Bronchial epithelial cell (primary cell): Measurements from ENCODE around the gene CD200. TPM values are rescaled to one million over a fixed set of nuclear protein-coding genes. Genes with fewer than 3 reads are reported as not detected.

Experiments used
- DNase-seq: peaks from one replicate; pipeline ENCODE4 v3.0.0-alpha.2; 2010; ENCODE audit warnings: low read depth
- FAIRE-seq: peaks from 2 replicates; lab custom pipeline; 2011; peaks lifted over from hg19 to GRCh38; lab: Jason Lieb, UNC
- H3K27me3 ChIP-seq: 2 replicates; pipeline ENCODE4 v1.5.1; 2011; ENCODE audit warnings: low read length; ENCODE audit not compliant: control insufficient read depth, insufficient read depth
- H3K36me3 ChIP-seq: 2 replicates; pipeline ENCODE4 v1.5.1; 2011; ENCODE audit warnings: low read length; ENCODE audit not compliant: control insufficient read depth, insufficient read depth
- H3K4me3 ChIP-seq: 2 replicates; pipeline ENCODE4 v1.5.1; 2011; ENCODE audit warnings: mild to moderate bottlenecking, low read depth, low read length, control low read depth
- CTCF ChIP-seq: IDR thresholded peaks from 2 replicates; pipeline ENCODE4 v1.5.1; 2011; ENCODE audit warnings: mild to moderate bottlenecking, moderate library complexity, low read length, control low read depth, inconsistent platforms; ENCODE audit not compliant: insufficient read depth, severe bottlenecking
- total RNA-seq: library from RNA; depleted of rRNA; stranded (reverse); fragments of >200 nt; gene quantifications from 2 replicates; pipeline ENCODE4 v1.2.1, GENCODE V29; 2014

Gene CD200
- total RNA-seq, 1 donor from 2014 or later: 0.53 TPM

- no peak overlapping the region for H3K4me3 ChIP-seq
- FAIRE-seq: no peak
- no peak for TF ChIP-seq CTCF
Measured at GRCh38 chr3:112334691-112335433, 1.9 kb downstream of the CD200 start.

GRCh38 chr3:112335434-112335781 lies 2.5 kb downstream of the CD200 start:
- peaks cover 11% of the 10 kb centered on the region for H3K27me3 ChIP-seq
- FAIRE-seq (no peak), DNase-seq (no peak)
- H3K4me3 ChIP-seq: no peak overlapping the region
- no peak for TF ChIP-seq CTCF
- H3K36me3 ChIP-seq: no peaks in the 10 kb centered on the region

More at GRCh38 chr3:112334691-112335433, 1.9 kb downstream of the CD200 start:
- no peaks in the 10 kb centered on the region for H3K36me3 ChIP-seq
- H3K27me3 ChIP-seq: peaks cover 11% of the 10 kb centered on the region
- DNase-seq: no peak

- peak; percentile 22 for DNase-seq
- no peak for FAIRE-seq
- Histone ChIP-seq H3K27me3 (peaks cover 8% of the 10 kb centered on the region), H3K4me3 (no peak overlapping the region), H3K36me3 (no peaks in the 10 kb centered on the region)
- TF ChIP-seq CTCF: no peak
Measured at GRCh38 chr3:112338021-112338726, 5.2 kb downstream of the CD200 start.

- DNase-seq: no peak
- Histone ChIP-seq H3K36me3 (no peaks in the 10 kb centered on the region), H3K27me3 (peaks cover 3% of the 10 kb centered on the region), H3K4me3 (no peak overlapping the region)
- TF ChIP-seq CTCF: no peak
- FAIRE-seq: no peak
Measured at GRCh38 chr3:112338727-112339056, 5.7 kb downstream of the CD200 start.

GRCh38 chr3:112339134-112339533 lies 6.2 kb downstream of the CD200 start:
- H3K27me3 ChIP-seq: peaks cover under 1% of the 10 kb centered on the region
- no peak for FAIRE-seq

More at GRCh38 chr3:112339134-112339533, 6.2 kb downstream of the CD200 start:
- no peak for TF ChIP-seq CTCF
- no peak for DNase-seq
- no peak overlapping the region for H3K4me3 ChIP-seq
- no peaks in the 10 kb centered on the region for H3K36me3 ChIP-seq
